ENCODE data around the gene TOMM6. TPM values are rescaled to one million over a fixed set of nuclear protein-coding genes. Genes with fewer than 3 reads are reported as not detected.

TOMM6 gene
- total RNA-seq, 2 donors from 2014 or later = 109 to 200 TPM

DNA sequence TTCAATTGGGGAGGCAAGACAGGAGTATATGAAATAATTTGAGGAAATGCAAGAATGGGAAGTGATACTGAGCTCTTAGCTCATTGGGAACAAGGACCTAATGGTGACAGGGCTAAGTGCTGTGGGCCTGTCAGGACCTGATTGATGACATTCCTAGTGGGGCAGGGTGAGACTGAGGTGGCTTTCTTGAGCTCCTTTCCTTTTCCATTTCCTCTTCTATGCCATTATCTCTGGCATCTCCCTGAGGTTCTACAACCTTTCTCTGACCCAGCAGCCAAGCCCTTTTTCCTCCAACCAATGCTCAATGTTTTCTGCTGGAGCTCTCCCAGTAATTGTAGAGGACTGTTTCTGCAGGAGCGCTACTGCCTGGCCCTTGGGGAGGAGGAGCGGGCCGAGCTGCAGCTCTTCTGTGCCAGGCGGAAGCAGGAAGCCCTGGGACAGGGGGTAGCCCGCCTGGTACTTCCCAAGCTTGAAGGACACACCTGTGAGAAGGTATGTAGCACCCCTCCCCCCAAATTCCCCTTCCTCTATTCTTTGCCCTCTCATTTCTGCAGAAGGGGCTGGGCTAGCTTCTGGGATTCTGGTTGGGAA, 2.8 kb upstream of the TOMM6 start:
- Histone ChIP-seq H3K36me3 (no peaks in the 10 kb centered on the region), H3K4me1 (peaks cover 8% of the 10 kb centered on the region), H3K9me3 (no peaks in the 10 kb centered on the region), H3K27ac (no peak overlapping the region), H3K27me3 (no peaks in the 10 kb centered on the region), H3K4me3 (no peak overlapping the region), H3K9ac (ENCODE audit: low read depth in 2 of 2, low read length in 2 of 2) (no peak overlapping the region)
- intact Hi-C loops (cut with DNase I) = loop anchor here (5.0 kb wide), 1 partner anchor 138 kb away; the partner anchor contains the start of genes BYSL and MED20
- no peak for DNase-seq
- no peak for TF ChIP-seq CTCF (IDR thresholded peaks at IDR 0.05)

- intact Hi-C loops (cut with DNase I) = loop anchor here (5.0 kb wide), 1 partner anchor 137 kb away; the partner anchor contains the start of genes BYSL and MED20
- Histone ChIP-seq H3K27ac (no peak overlapping the region), H3K4me1 (peaks cover 8% of the 10 kb centered on the region)
Observed at GRCh38 chr6:41785254-41785653, 2.2 kb upstream of the TOMM6 start.

GRCh38 chr6:41785689-41786450, 1.6 kb upstream of the TOMM6 start:
- peak; percentile 40 for DNase-seq
- H3K4me3 ChIP-seq = peak overlapping the region; percentile 99
- peak overlapping the region; percentile 54 to 55 for H3K9ac ChIP-seq (ENCODE audit: low read depth in 2 of 2, low read length in 2 of 2)
- no peak for TF ChIP-seq CTCF (IDR thresholded peaks at IDR 0.05)
- no peaks in the 10 kb centered on the region for H3K9me3 ChIP-seq
- peaks cover 8% of the 10 kb centered on the region for H3K4me1 ChIP-seq
- intact Hi-C loops (cut with DNase I) = loop anchor here (5.0 kb wide), 1 partner anchor 136 kb away; the partner anchor contains the start of genes BYSL and MED20
- no peaks in the 10 kb centered on the region for H3K27me3 ChIP-seq
- peaks cover 6% of the 10 kb centered on the region for H3K36me3 ChIP-seq
- H3K27ac ChIP-seq = peak overlapping the region; percentile 92

More at GRCh38 chr6:41785254-41785653, 2.2 kb upstream of the TOMM6 start:
- no peak overlapping the region for H3K4me3 ChIP-seq
- H3K9ac ChIP-seq (ENCODE audit: low read depth in 2 of 2, low read length in 2 of 2) = no peak overlapping the region
- TF ChIP-seq CTCF (IDR thresholded peaks at IDR 0.05) = no peak
- no peak for DNase-seq
- H3K36me3 ChIP-seq = peaks cover 5% of the 10 kb centered on the region
- H3K9me3 ChIP-seq = no peaks in the 10 kb centered on the region
- no peaks in the 10 kb centered on the region for H3K27me3 ChIP-seq

DNA sequence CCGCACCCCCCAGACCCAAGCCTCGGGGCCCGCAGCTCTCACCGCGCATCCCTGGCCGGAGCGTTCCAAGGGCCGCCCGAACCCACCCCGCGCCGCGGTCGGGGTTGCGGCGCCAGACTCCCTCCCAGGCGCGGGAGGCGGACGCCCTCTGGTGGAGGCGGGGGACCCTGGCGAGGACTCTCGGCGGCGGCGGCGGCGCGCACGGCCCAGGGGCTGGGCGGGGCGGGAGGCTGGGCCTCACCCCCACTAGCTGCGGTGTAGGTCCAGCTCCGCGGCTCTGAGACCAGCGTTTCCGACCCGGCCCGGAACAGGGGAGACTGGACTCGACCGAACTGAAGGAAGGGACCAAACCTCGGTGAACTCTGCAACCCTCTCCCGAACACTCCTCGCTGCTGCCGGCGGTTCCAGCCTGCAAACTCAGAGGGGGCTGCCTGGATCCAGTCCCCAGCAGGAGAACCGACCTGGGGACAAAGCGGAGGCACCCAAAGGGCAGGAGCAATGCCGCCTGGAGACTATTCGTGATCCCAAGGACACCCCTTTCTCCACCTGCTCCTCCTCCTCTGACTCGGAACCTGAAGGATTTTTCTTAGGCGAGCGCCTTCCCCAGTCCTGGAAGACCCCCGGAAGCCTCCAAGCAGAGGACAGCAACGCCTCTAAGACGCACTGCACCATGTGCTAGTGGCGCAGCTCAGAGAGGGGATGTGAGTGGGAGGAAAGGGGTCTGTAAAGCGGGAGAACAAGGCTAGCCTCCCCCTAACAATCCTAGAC, 859 bp upstream of the TOMM6 start:
- Histone ChIP-seq H3K4me1 (peaks cover 8% of the 10 kb centered on the region), H3K9me3 (no peaks in the 10 kb centered on the region), H3K36me3 (peaks cover 6% of the 10 kb centered on the region), H3K27ac (peak overlapping the region; percentile 92), H3K4me3 (peak overlapping the region; percentile 99), H3K9ac (ENCODE audit: low read depth in 2 of 2, low read length in 2 of 2) (peak overlapping the region; percentile 86 to 98), H3K27me3 (no peaks in the 10 kb centered on the region)
- intact Hi-C loops (cut with DNase I) = loop anchor here (5.0 kb wide), 1 partner anchor 136 kb away; the partner anchor contains the start of genes BYSL and MED20
- peak; percentile 84 for TF ChIP-seq CTCF (IDR thresholded peaks at IDR 0.05)
- peak; percentile 93 for DNase-seq

- H3K27me3 ChIP-seq = no peaks in the 10 kb centered on the region
- H3K4me3 ChIP-seq = no peak overlapping the region
- peaks cover 8% of the 10 kb centered on the region for H3K4me1 ChIP-seq
- H3K27ac ChIP-seq = no peak overlapping the region
- TF ChIP-seq CTCF (IDR thresholded peaks at IDR 0.05) = no peak
- H3K9ac ChIP-seq (ENCODE audit: low read depth in 2 of 2, low read length in 2 of 2) = no peak overlapping the region
- H3K36me3 ChIP-seq = peaks cover 6% of the 10 kb centered on the region
- H3K9me3 ChIP-seq = no peaks in the 10 kb centered on the region
- intact Hi-C loops (cut with DNase I) = loop anchor here (5.0 kb wide), 1 partner anchor 133 kb away; the partner anchor contains the start of genes BYSL and MED20
- no peak for DNase-seq
Observed at GRCh38 chr6:41789390-41789724, 1.9 kb downstream of the TOMM6 start.

Data from colonic mucosa (tissue), 4 donors.